Left lung (tissue), 10 donors: ENCODE results near the gene DEAF1. TPM values are rescaled to one million over a fixed set of nuclear protein-coding genes. Genes with fewer than 3 reads are reported as not detected.

ENCODE experiments used
- ATAC-seq: fragments of 200-7000 bp; cut with Tn5 transposase; one replicate; pipeline ENCODE4 v1.9.1; 2020; ENCODE audit warnings: moderate library complexity
- DNase-seq, 4 donors: peaks; one replicate each; pipeline ENCODE4 v3.0.0-alpha.2; 2013 to 2020
- H3K27ac ChIP-seq, 2 donors: fragments of 200-600 bp; sonication (generic) in 1 of 2; one replicate each; pipeline versions ENCODE4 v1.5.0 to v1.8.0; 2020 to 2021
- H3K27me3 ChIP-seq, 2 donors: fragments of 200-600 bp; sonication (generic) in 1 of 2; one replicate each; pipeline versions ENCODE4 v1.5.0 to v1.8.0; 2020 to 2021
- H3K36me3 ChIP-seq, 2 donors: fragments of 200-600 bp; sonication (generic) in 1 of 2; one replicate each; pipeline versions ENCODE4 v1.5.0 to v1.8.0; 2020 to 2021
- H3K4me1 ChIP-seq, 2 donors: fragments of 200-600 bp; one replicate each; pipeline ENCODE4 v1.8.0; 2021
- H3K4me3 ChIP-seq, 2 donors: fragments of 200-600 bp; sonication (generic) in 1 of 2; one replicate each; pipeline versions ENCODE4 v1.5.0 to v1.8.0; 2020 to 2021; ENCODE audit warnings: mild to moderate bottlenecking in 1 of 2
- H3K9me3 ChIP-seq, 2 donors: fragments of 200-600 bp; sonication (generic) in 1 of 2; one replicate each; pipeline versions ENCODE4 v1.5.0 to v1.8.0; 2020 to 2021
- intact Hi-C, 2 donors: fragments of 100-400 bp; cut with DNase I; formaldehyde crosslinking; loops; one replicate each; pipeline versions ENCODE4 v1.11.2 to v1.14.2; 2022
- polyA plus RNA-seq, 6 donors: library from polyadenylated mRNA; unstranded; fragments of 120-200 nt; gene quantifications; one replicate each; pipeline ENCODE4 v1.2.1, GENCODE V29; 2013; ENCODE audit not compliant: insufficient read length in 6 of 6
- total RNA-seq, 2 donors: library from RNA; stranded (reverse); fragmentation: NEBNext Ultra II Directional; extraction: Animal tissue kit (Norgen Biotek cat#: 25700); gene quantifications; one replicate each; pipeline ENCODE4 v1.2.1, GENCODE V29; 2021
- TF ChIP-seq, protein P1 (sequence below), 2 donors: fragments of 200-600 bp; sonication (generic) in 1 of 2; IDR thresholded peaks; one replicate each; pipeline versions ENCODE4 v1.5.0 to v1.8.0; 2021; ENCODE audit warnings: antibody characterized with exemption in 2 of 2
- donor health status: DM: no; HTN: yes; CAD: no.
- donor health status: DM: no; HTN: no; CAD: no.

DEAF1 gene
- total and polyA plus RNA-seq, 8 donors = 28.3 to 52.9 (median 38.4) TPM

DNA sequence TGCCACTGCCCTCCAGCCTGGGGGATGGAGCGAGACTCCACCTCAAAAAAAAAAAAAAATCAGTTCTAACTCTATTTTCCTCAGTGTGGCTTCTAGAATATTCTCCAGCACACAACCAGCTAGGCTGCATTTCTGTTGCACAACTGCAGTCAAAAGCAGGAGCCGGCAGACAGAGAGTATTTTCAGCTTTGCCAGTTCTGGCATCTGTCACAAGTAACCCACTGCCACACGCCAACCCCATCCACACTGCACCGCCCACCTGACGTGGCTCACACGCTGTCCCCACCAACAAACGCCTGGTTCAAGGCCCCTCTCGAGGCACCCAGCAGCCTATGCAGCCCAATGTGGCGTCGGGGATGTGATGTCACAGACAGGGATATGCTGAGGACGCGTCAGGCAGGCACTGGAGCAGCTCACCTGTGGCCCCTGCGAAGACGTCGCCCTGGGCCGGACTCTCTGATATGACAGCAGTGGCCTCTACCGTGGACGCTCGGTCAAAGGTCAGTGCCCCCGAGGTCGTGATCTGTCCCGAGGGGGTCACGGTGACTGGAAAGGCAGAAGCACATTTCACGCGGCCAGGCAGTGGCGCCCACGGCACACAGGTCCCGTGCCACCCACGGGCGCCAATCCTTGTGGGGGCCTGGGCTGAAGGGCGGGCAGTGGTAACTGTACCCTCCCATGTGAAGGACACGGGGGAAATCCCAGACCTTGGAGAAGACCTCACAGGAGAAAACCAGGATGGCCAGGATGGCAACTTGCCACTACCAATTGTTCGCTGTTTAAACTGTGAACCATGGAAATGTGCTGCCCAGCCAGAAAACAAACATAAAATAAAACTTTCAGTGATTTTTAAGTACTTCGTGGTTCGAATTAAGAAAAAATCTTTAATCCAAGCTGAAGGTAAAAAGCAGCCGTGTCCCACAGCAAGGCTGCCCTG lies 15.5 kb downstream of the DEAF1 start:
- no peaks in the 10 kb centered on the region for H3K27me3 ChIP-seq
- no peaks in the 10 kb centered on the region for H3K9me3 ChIP-seq
- ATAC-seq = no peak
- H3K36me3 ChIP-seq = peaks cover 0 to 87% of the 10 kb centered on the region in 2 donors
- H3K4me1 ChIP-seq = no peaks in the 10 kb centered on the region
- intact Hi-C loops = no loop called here
- TF ChIP-seq, protein P1, sequence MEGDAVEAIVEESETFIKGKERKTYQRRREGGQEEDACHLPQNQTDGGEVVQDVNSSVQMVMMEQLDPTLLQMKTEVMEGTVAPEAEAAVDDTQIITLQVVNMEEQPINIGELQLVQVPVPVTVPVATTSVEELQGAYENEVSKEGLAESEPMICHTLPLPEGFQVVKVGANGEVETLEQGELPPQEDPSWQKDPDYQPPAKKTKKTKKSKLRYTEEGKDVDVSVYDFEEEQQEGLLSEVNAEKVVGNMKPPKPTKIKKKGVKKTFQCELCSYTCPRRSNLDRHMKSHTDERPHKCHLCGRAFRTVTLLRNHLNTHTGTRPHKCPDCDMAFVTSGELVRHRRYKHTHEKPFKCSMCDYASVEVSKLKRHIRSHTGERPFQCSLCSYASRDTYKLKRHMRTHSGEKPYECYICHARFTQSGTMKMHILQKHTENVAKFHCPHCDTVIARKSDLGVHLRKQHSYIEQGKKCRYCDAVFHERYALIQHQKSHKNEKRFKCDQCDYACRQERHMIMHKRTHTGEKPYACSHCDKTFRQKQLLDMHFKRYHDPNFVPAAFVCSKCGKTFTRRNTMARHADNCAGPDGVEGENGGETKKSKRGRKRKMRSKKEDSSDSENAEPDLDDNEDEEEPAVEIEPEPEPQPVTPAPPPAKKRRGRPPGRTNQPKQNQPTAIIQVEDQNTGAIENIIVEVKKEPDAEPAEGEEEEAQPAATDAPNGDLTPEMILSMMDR (IDR thresholded peaks at IDR 0.05) = no peak
- DNase-seq = no peak
- no peak overlapping the region for H3K27ac ChIP-seq
- no peak overlapping the region for H3K4me3 ChIP-seq

DNA sequence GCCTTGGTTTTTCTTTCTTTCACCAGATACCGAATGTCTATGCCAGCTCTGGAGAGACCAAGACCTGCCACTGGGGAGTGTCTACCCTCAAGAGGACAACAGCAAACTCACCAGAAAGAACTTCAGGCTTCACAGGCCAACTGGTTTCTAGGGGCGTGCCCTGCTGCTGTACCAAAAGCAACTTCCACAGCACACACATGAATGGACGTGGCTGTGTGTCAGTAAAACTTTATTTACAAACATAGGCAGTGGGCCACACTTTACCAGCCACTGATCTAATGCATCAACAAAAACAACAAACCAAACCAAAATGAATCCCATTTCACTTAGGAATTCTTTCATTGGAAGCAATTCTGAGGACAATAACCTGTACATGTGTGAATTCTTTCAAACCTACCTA lies 16.7 kb downstream of the DEAF1 start:
- H3K27ac ChIP-seq = no peak overlapping the region
- DNase-seq (no peak), ATAC-seq (no peak)
- intact Hi-C loops = no loop called here
- no peaks in the 10 kb centered on the region for H3K27me3 ChIP-seq
- no peaks in the 10 kb centered on the region for H3K4me1 ChIP-seq
- TF ChIP-seq, protein P1 (IDR thresholded peaks at IDR 0.05) = no peak
- no peaks in the 10 kb centered on the region for H3K9me3 ChIP-seq
- H3K4me3 ChIP-seq = no peak overlapping the region
- peaks cover 0 to 87% of the 10 kb centered on the region in 2 donors for H3K36me3 ChIP-seq

DNA sequence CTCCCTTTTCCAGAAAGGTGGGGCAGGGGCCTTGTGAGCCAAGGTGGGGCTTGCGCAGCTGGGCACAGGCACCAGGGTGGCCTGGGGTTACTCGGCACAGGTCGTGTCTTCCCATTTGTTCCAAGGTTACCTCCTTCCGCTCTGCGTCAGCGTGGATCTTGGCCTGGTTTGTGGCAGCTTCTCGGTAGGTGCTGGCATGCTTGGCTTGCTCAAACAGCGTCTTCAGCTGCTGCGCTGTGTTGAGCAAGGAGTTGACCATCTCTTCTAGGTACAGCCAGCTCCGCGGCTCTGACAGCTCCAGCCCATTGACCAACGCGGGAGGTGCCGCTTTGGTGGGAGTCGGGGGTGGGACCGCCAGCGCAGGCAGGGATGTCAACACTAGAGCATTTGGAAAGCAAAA lies 20.6 kb downstream of the DEAF1 start:
- no peak for ATAC-seq
- intact Hi-C loops = no loop called here

DNA sequence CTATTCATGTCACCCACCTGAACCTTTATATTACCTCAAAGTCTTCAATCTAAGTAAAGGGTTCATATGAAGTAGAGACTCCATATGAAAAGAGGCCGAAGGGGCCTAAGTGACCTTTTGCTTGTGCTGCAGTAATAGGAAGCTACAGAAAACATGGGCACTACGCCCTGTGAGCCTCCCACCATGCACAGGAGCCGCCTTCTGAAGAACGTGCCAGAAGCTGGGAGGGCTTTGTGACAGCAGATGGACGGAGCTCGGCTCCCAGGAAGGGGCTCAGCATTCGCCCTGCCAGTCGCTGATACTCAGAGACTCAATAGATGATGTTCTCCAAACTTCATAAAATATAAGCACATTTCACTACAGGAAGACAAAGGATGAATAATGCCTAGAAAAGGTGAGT lies 21.2 kb downstream of the DEAF1 start:
- no peak overlapping the region for H3K4me3 ChIP-seq
- no peak for ATAC-seq
- no peaks in the 10 kb centered on the region for H3K27me3 ChIP-seq
- no peak for DNase-seq
- no peak overlapping the region for H3K27ac ChIP-seq
- intact Hi-C loops = no loop called here
- H3K9me3 ChIP-seq = no peaks in the 10 kb centered on the region
- no peaks in the 10 kb centered on the region for H3K4me1 ChIP-seq
- peaks cover 0 to 79% of the 10 kb centered on the region in 2 donors for H3K36me3 ChIP-seq
- TF ChIP-seq, protein P1 (IDR thresholded peaks at IDR 0.05) = no peak

More for the DNA sequence above, 20.6 kb downstream of the DEAF1 start:
- no peaks in the 10 kb centered on the region for H3K9me3 ChIP-seq
- H3K27ac ChIP-seq = no peak overlapping the region
- DNase-seq = no peak
- H3K36me3 ChIP-seq = peaks cover 0 to 79% of the 10 kb centered on the region in 2 donors
- TF ChIP-seq, protein P1 (IDR thresholded peaks at IDR 0.05) = no peak
- no peaks in the 10 kb centered on the region for H3K27me3 ChIP-seq
- H3K4me3 ChIP-seq = no peak overlapping the region
- no peaks in the 10 kb centered on the region for H3K4me1 ChIP-seq

DNA sequence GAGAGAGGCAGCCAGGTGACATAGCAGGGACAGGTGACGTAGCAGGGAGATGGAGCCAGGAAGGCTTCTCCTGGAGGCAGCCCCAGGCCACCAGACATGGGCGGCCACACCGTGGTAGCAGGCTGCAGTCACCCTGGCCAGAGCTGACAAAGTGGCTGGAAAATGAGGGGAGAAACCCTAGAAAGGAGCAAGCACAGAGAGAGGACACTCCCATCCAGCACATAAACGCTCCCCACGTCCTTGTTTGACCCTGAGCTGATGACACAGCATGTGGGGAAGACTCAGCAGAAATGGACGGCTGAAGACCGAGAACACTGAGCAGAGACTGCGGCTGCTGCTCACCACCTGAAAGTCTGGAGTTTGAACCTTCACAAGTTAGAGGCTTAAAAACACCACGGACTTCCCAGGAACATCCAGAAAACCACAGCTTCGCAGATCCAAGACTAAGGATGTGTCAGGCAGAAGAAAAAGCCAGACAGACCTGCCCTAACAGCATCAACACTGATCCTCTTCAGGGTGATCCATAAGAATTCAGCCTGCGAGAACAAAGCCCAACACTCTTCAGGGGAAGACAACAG lies 29.2 kb downstream of the DEAF1 start:
- H3K27ac ChIP-seq = no peak overlapping the region
- DNase-seq (no peak), ATAC-seq (peak; percentile 60)
- no peaks in the 10 kb centered on the region for H3K27me3 ChIP-seq
- intact Hi-C loops = no loop called here
- H3K4me3 ChIP-seq = no peak overlapping the region
- peaks cover 0 to 8% of the 10 kb centered on the region in 2 donors for H3K4me1 ChIP-seq
- H3K9me3 ChIP-seq = no peaks in the 10 kb centered on the region
- H3K36me3 ChIP-seq = peaks cover 0 to 57% of the 10 kb centered on the region in 2 donors
- TF ChIP-seq, protein P1 (IDR thresholded peaks at IDR 0.05) = no peak
